ENCODE measurements around the gene MERTK.
A peak's percentile ranks its signal among the peaks of the same experiment; 100 is the strongest.

Gene MERTK

GRCh38 chr2:111946294-111947114 lies 48.1 kb downstream of the MERTK start:
- peak in 1 of 2 experiments; percentile 17 for DNase-seq

DNA sequence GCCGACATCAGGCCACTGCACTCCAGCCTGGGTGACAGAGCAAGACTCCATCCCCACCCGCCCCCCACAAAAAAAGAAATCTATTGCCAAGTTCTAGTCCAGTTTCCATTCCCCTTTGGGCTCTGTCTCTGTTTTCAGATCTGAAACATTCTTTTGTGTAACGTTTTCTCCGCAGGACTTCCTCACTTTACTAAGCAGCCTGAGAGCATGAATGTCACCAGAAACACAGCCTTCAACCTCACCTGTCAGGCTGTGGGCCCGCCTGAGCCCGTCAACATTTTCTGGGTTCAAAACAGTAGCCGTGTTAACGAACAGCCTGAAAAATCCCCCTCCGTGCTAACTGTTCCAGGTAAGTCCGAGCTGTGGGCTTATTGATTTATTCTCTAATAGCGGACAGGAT lies 48.8 kb downstream of the MERTK start:
- no peak for DNase-seq

GRCh38 chr2:111948832-111949231 lies 50.4 kb downstream of the MERTK start:
- DNase-seq, result no peak

DNA sequence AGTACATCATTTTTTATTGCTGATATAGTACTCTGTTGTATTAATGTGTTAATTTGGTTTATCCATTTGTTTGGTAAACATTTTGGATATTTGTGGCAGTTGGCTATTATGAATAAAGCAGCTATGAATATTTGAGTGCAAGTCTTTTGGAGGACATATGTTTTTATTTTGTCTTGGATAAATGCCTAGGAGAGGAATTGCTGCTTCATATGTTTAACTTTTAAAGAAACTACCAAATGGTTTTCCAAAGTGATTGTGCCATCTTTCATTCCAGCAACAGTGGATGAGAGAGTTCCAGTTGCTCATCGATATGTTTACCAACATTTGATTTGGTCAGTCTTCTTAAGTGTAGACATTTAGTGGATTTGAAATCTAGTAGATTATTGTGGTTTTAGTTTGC lies 51.8 kb downstream of the MERTK start:
- DNase-seq, result no peak

DNA sequence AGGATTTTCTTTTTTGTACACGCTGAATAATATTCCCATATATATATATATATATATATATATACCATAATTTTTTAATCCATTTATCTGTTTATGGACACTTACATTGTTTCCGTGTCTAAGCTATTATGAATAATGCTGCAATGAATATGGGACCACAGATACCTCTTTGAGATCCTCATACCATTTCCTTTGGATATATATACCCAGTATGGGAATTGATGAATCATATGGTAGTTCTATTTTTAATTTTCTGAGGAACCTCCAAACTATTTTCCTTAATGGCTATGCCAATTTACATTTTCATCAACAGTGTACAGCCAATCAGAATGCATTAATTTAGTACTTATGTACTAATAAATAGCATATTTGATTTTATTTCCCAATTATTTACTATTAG lies 53.1 kb downstream of the MERTK start:
- no peak for DNase-seq

DNA sequence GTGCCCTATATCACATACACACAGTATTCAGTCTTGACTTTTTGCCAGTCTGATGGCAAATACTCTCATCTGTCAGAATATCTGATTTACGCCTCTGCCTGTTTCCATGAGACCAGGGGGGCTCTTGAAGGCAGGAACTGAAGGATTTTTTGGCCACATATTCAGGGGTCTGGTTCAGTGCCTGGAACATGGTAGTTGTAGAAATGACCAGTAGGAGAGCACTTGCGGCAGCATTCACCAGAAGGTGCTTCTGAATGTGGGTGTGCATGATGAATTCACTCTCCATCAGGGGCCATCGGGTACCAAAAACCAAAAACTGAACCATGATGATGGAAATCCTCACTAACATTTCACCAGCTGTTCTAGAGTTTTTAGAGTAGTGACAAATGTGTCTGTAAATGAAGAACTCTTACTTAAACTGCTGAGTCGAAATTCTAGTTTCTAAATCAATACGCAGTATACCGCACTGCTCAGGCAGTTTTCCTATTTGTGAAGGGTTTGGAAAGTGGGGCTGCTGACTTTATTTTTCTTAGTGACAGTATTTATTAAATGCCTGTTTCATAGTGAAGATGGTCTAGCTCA lies 54.6 kb downstream of the MERTK start:
- no peak for DNase-seq

- DNase-seq, result no peak
Observed at GRCh38 chr2:111954602-111955332, 56.4 kb downstream of the MERTK start.

- no peak for DNase-seq
Observed at GRCh38 chr2:111957872-111958354, 59.5 kb downstream of the MERTK start.

DNA sequence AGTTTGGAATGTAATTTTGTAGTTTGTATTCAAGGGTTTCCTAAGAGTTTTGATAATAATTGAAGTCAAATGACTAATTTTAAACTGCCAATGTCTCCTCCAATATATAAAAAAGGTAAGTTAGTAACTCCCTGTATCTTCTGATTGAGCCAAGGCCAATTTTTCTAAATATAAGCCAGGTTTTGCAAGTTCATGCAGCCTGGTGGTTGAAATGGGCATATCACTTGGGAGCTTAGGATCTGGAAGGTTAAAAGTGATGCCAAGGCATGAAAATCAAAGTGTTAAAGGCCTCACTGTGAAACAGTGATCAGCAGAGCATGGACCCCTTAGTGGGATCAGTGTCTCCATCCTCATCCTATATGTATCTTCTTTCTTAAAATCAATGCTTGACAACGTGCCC lies 60.5 kb downstream of the MERTK start:
- DNase-seq, result no peak

DNA sequence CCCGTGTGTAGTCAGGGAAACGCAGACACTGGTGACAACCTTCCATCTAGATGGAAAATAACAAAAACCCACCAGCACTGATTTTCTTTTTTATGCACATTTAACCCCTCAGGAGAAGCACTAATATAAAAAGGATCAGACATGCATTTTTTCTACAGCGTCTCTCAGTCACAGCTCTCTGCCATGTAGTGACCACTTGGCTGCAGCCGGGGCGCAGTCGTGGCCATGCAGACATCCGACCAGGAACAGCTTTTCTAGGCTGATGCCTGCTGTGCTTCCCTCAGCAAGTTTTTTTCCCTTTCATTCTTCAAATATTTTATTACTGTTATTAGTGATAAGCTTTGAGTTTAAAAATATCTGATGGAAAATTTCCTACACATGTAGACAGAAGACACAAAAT lies 63.3 kb downstream of the MERTK start:
- DNase-seq, result no peak

- peak; percentile 2 to 21 for DNase-seq
Observed at GRCh38 chr2:111963086-111963485, 64.7 kb downstream of the MERTK start.

DNA sequence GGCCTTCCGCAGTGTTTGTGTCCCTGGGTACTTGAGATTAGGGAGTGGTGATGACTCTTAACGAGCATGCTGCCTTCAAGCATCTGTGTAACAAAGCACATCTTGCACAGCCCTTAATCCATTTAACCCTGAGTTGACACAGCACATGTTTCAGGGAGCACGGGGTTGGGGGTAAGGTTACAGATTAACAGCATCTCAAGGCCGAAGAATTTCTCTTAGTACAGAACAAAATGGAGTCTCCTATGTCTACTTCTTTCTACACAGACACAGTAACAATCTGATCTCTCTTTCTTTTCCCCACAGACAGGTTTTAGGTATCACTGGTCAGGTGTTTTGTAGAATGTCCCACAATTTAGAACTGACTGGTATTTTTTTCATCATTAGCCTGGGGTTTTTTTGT lies 65.1 kb downstream of the MERTK start:
- DNase-seq, result peak in 1 of 2 experiments; percentile 8

- no peak for DNase-seq
Observed at GRCh38 chr2:111965062-111965461, 66.7 kb downstream of the MERTK start.

DNA sequence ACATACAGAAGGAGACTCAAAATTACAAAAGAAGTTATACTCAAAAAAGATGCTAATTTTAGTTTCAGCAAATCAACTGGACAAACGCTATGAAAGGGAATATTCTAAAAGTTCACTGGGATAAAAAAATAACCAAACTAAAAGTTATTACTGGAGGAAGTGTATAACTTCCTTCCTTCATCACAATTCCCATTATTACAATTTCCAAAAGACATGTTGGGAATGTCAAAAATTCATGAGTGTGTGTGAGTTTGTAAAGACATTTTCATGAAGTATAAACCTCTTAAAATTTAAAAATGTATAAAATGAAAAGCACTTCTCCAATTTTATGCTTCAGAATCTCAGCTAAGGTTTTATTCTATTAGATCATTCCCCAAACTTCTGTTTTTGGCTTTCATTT lies 67.8 kb downstream of the MERTK start:
- no peak for DNase-seq

DNA sequence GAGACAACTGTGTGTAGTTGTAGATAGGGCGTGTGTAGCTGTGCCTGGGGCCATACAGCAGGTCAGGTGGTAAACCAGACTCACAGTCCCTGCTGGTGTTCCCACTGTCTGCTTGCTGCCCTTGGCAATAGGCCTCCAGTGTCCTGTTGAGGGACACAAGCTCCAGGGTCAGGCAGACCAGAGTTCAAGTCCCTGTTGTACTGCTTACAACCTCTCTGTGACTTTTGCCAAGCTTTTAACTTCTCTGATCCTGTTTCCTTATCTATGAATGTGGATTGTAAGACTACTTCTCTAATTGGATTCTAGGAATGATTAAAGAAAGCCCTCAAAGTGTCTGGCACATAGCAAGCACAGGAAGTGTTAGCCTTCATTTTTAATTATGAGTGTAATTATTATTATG lies 68.6 kb downstream of the MERTK start:
- DNase-seq, result no peak

- no peak for DNase-seq
Observed at GRCh38 chr2:111970453-111970852, 72.0 kb downstream of the MERTK start.

- no peak for DNase-seq
Observed at GRCh38 chr2:111972955-111973565, 74.7 kb downstream of the MERTK start.

- DNase-seq, result no peak
Observed at GRCh38 chr2:111973701-111974100, 75.3 kb downstream of the MERTK start.

- DNase-seq, result no peak
Observed at GRCh38 chr2:111975053-111975552, 76.7 kb downstream of the MERTK start.

GRCh38 chr2:111975819-111976218 lies 77.4 kb downstream of the MERTK start:
- DNase-seq, result no peak

- DNase-seq, result no peak
Observed at GRCh38 chr2:111977240-111977639, 78.8 kb downstream of the MERTK start.

DNA sequence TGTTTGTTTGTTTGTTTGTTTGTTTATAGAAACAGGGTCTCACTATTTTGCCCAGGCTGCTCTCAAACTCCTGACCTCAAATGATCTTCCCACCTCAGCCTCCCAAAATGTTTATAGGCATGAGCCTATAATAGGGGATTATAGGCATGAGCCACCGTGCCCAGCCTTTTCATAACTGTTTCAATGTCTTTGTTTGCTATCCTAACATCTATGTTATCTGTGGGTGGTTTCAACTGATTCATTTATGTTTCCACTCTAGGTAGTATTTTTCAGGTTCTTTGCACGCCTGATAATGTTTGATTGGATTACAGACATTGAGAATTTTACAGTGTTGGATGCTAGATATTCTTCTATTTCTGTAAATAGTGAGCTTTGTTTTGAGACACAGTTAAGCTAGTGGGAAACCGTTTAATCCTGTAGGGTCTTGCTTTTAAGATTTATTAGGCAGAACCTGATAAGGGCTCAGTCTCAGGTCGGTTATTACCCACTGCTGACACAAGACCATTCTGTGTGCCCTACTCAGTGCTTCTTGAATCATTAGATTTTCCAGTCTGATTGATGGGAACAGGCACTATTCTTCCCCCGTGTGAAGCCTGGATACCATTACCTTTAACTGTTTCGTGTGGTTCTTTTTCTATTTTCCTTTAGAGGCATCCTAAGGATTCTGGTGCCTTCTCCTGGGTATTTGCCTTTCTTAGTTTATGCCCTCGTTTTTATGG lies 80.2 kb downstream of the MERTK start:
- no peak for DNase-seq

DNA sequence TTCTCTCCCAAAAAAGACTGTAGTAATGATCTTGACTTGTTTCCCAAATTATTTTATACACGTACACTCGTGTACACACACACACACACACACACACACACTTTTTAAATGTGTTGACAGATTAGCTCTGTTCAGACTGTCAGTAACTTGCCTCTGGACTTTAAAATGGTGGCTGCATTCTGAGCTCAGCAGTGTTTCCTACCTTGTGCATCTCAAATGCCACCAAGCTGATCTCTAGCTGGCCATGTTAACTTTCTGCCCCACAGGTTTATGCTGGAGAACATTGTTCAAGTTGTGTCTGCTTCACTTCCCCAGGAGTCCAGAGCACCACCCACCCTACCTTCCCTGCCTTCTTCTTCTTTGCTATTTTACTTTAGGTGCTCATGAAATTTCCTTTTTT lies 83.3 kb downstream of the MERTK start:
- no peak for DNase-seq

Data from NCI-H524 (cell line).